ENCODE data around the gene MET.
"Not testable (repeated sequence)": the region's sequence is repeated elsewhere in the genome, so short reads cannot be mapped to it uniquely, and the experiment has no call there.

Gene MET

GRCh38 chr7:116759642-116760041 is 87.6 kb downstream of the MET start:
- H2AFZ ChIP-seq (ENCODE audit: insufficient read depth, low read length, poor library complexity); H2AK5ac ChIP-seq (ENCODE audit: low read length); H3K79me2 ChIP-seq (ENCODE audit: control insufficient read depth, insufficient read depth, low read length, poor library complexity); H3K9ac ChIP-seq (ENCODE audit: low read length); H2BK5ac ChIP-seq (ENCODE audit: low read depth, low read length, poor library complexity); H3K27me3 ChIP-seq (ENCODE audit: insufficient read depth, low read length); H4K91ac ChIP-seq (ENCODE audit: low read depth, low read length); H2BK120ac ChIP-seq (ENCODE audit: insufficient read depth, low read length, poor library complexity); H3K9me3 ChIP-seq (ENCODE audit: insufficient read depth, low read depth, low read length); H3K4me1 ChIP-seq (ENCODE audit: control insufficient read depth in 1 of 2, insufficient read depth in 2 of 2, low read length in 2 of 2); H4K12ac ChIP-seq (ENCODE audit: low read depth, low read length); H3K4me2 ChIP-seq (ENCODE audit: low read length); DNase-seq; H3K18ac ChIP-seq (ENCODE audit: low read length); H4K8ac ChIP-seq (ENCODE audit: low read depth, low read length); H3K4ac ChIP-seq (ENCODE audit: low read depth, low read length); H3K27ac ChIP-seq (ENCODE audit: low read depth, low read length); H3K23ac ChIP-seq (ENCODE audit: low read length); H3K79me1 ChIP-seq (ENCODE audit: low read length); H3K36me3 ChIP-seq (ENCODE audit: control insufficient read depth in 1 of 2, insufficient read depth in 2 of 2, low read length in 2 of 2); H3K4me3 ChIP-seq (ENCODE audit: low read depth, low read length); H3K14ac ChIP-seq (ENCODE audit: low read length); H2BK12ac ChIP-seq (ENCODE audit: low read length): not testable (repeated sequence)
- WGBS (ENCODE audit: extremely low coverage, insufficient coverage, insufficient read length): no CpG with 5 or more reads among the region's 5 CpGs

- Histone ChIP-seq H3K18ac (ENCODE audit: low read length) (no peak overlapping the region), H3K23ac (ENCODE audit: low read length) (no peak overlapping the region), H3K4ac (ENCODE audit: low read depth, low read length) (no peak overlapping the region), H2BK12ac (ENCODE audit: low read length) (no peak overlapping the region), H4K8ac (ENCODE audit: low read depth, low read length) (no peak overlapping the region), H4K12ac (ENCODE audit: low read depth, low read length) (no peak overlapping the region), H4K91ac (ENCODE audit: low read depth, low read length) (no peak overlapping the region), H2BK120ac (ENCODE audit: insufficient read depth, low read length, poor library complexity) (no peak overlapping the region), H3K9ac (ENCODE audit: low read length) (no peak overlapping the region), H3K14ac (ENCODE audit: low read length) (no peak overlapping the region), H3K4me2 (ENCODE audit: low read length) (no peak overlapping the region), H2AFZ (ENCODE audit: insufficient read depth, low read length, poor library complexity) (no peak overlapping the region), H3K9me3 (ENCODE audit: insufficient read depth, low read depth, low read length) (no peaks in the 10 kb centered on the region), H3K4me3 (ENCODE audit: low read depth, low read length) (no peak overlapping the region), H3K36me3 (ENCODE audit: control insufficient read depth in 1 of 2, insufficient read depth in 2 of 2, low read length in 2 of 2) (peaks cover 0 to 2% of the 10 kb centered on the region in 2 experiments), H3K79me1 (ENCODE audit: low read length) (no peaks in the 10 kb centered on the region), H2AK5ac (ENCODE audit: low read length) (no peak overlapping the region), H2BK5ac (ENCODE audit: low read depth, low read length, poor library complexity) (no peak overlapping the region), H3K79me2 (ENCODE audit: control insufficient read depth, insufficient read depth, low read length, poor library complexity) (no peaks in the 10 kb centered on the region), H3K27me3 (ENCODE audit: insufficient read depth, low read length) (no peaks in the 10 kb centered on the region), H3K27ac (ENCODE audit: low read depth, low read length) (no peak overlapping the region), H3K4me1 (ENCODE audit: control insufficient read depth in 1 of 2, insufficient read depth in 2 of 2, low read length in 2 of 2) (no peaks in the 10 kb centered on the region)
- DNase-seq: no peak
- no CpG with 5 or more reads among the region's 1 CpG for WGBS (ENCODE audit: extremely low coverage, insufficient coverage, insufficient read length)
Measured at GRCh38 chr7:116762971-116763370, 91.0 kb downstream of the MET start.

- Histone ChIP-seq H3K18ac (ENCODE audit: low read length) (no peak overlapping the region), H2BK5ac (ENCODE audit: low read depth, low read length, poor library complexity) (no peak overlapping the region), H3K4me3 (ENCODE audit: low read depth, low read length) (no peak overlapping the region), H3K9me3 (ENCODE audit: insufficient read depth, low read depth, low read length) (no peaks in the 10 kb centered on the region), H3K4ac (ENCODE audit: low read depth, low read length) (no peak overlapping the region), H3K4me1 (ENCODE audit: control insufficient read depth in 1 of 2, insufficient read depth in 2 of 2, low read length in 2 of 2) (no peaks in the 10 kb centered on the region), H3K79me2 (ENCODE audit: control insufficient read depth, insufficient read depth, low read length, poor library complexity) (no peaks in the 10 kb centered on the region), H3K23ac (ENCODE audit: low read length) (no peak overlapping the region), H3K14ac (ENCODE audit: low read length) (no peak overlapping the region), H4K91ac (ENCODE audit: low read depth, low read length) (no peak overlapping the region), H3K9ac (ENCODE audit: low read length) (no peak overlapping the region), H3K4me2 (ENCODE audit: low read length) (no peak overlapping the region), H3K79me1 (ENCODE audit: low read length) (no peaks in the 10 kb centered on the region), H2AK5ac (ENCODE audit: low read length) (no peak overlapping the region), H2AFZ (ENCODE audit: insufficient read depth, low read length, poor library complexity) (no peak overlapping the region), H4K12ac (ENCODE audit: low read depth, low read length) (no peak overlapping the region), H2BK120ac (ENCODE audit: insufficient read depth, low read length, poor library complexity) (no peak overlapping the region), H4K8ac (ENCODE audit: low read depth, low read length) (no peak overlapping the region), H2BK12ac (ENCODE audit: low read length) (no peak overlapping the region), H3K27me3 (ENCODE audit: insufficient read depth, low read length) (no peaks in the 10 kb centered on the region), H3K36me3 (ENCODE audit: control insufficient read depth in 1 of 2, insufficient read depth in 2 of 2, low read length in 2 of 2) (peaks cover 0 to 2% of the 10 kb centered on the region in 2 experiments), H3K27ac (ENCODE audit: low read depth, low read length) (no peak overlapping the region)
- WGBS (ENCODE audit: extremely low coverage, insufficient coverage, insufficient read length): no CpG with 5 or more reads among the region's 1 CpG
- no peak for DNase-seq
Measured at GRCh38 chr7:116763647-116764046, 91.7 kb downstream of the MET start.

DNA sequence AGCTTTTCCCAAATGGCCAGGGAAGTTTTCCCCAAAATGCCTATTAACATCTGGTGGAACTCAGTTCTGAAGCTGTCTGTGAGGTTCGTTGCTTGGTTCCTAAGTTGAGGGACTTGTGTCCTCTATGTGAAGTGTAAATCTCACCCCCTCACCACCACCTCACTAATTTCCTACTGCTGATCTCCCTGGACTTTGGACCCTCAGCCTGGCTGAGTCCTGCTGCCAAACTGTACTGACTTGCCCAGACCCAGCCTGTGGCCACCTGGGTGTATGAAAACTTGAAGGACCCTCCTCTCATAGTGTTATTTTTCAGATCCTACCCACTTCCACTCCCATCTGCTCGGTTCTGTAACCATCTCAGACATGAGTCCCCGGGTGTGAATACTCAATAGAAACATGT is 94.9 kb downstream of the MET start:
- Histone ChIP-seq H3K36me3 (ENCODE audit: control insufficient read depth in 1 of 2, insufficient read depth in 2 of 2, low read length in 2 of 2) (peaks cover 0 to 2% of the 10 kb centered on the region in 2 experiments), H2BK120ac (ENCODE audit: insufficient read depth, low read length, poor library complexity) (no peak overlapping the region), H4K8ac (ENCODE audit: low read depth, low read length) (no peak overlapping the region), H3K27ac (ENCODE audit: low read depth, low read length) (no peak overlapping the region), H3K23ac (ENCODE audit: low read length) (no peak overlapping the region), H3K4me3 (ENCODE audit: low read depth, low read length) (no peak overlapping the region), H2AK5ac (ENCODE audit: low read length) (no peak overlapping the region), H3K4ac (ENCODE audit: low read depth, low read length) (no peak overlapping the region), H3K9me3 (ENCODE audit: insufficient read depth, low read depth, low read length) (no peaks in the 10 kb centered on the region), H3K9ac (ENCODE audit: low read length) (no peak overlapping the region), H2BK5ac (ENCODE audit: low read depth, low read length, poor library complexity) (no peak overlapping the region), H3K14ac (ENCODE audit: low read length) (no peak overlapping the region), H3K27me3 (ENCODE audit: insufficient read depth, low read length) (no peaks in the 10 kb centered on the region), H4K91ac (ENCODE audit: low read depth, low read length) (no peak overlapping the region), H3K79me2 (ENCODE audit: control insufficient read depth, insufficient read depth, low read length, poor library complexity) (no peaks in the 10 kb centered on the region), H4K12ac (ENCODE audit: low read depth, low read length) (no peak overlapping the region), H3K4me1 (ENCODE audit: control insufficient read depth in 1 of 2, insufficient read depth in 2 of 2, low read length in 2 of 2) (no peaks in the 10 kb centered on the region), H3K79me1 (ENCODE audit: low read length) (no peaks in the 10 kb centered on the region), H3K18ac (ENCODE audit: low read length) (no peak overlapping the region), H2BK12ac (ENCODE audit: low read length) (no peak overlapping the region), H3K4me2 (ENCODE audit: low read length) (no peak overlapping the region), H2AFZ (ENCODE audit: insufficient read depth, low read length, poor library complexity) (no peak overlapping the region)
- no CpG with 5 or more reads among the region's 3 CpGs for WGBS (ENCODE audit: extremely low coverage, insufficient coverage, insufficient read length)
- no peak for DNase-seq
